Vagina (tissue), 2 donors: ENCODE results near the gene JHY. TPM values are rescaled to one million over a fixed set of nuclear protein-coding genes. Genes with fewer than 3 reads are reported as not detected.

ENCODE experiments used
- DNase-seq, 2 donors: peaks; one replicate each; pipeline ENCODE4 v3.0.0-alpha.2; 2017; ENCODE audit errors: extremely low spot score in 2 of 2
- H3K27ac ChIP-seq: fragments of 200-600 bp; sonication (generic); one replicate; pipeline ENCODE4 v1.5.1; 2019
- H3K27me3 ChIP-seq: fragments of 200-600 bp; sonication (generic); one replicate; pipeline ENCODE4 v1.5.1; 2019
- H3K36me3 ChIP-seq, 2 donors: fragments of 200-600 bp; sonication (generic); one replicate each; pipeline ENCODE4 v1.5.1; 2017 to 2019
- H3K4me1 ChIP-seq: fragments of 200-600 bp; sonication (generic); one replicate; pipeline ENCODE4 v1.5.1; 2019
- H3K4me3 ChIP-seq, 2 donors: fragments of 200-600 bp; sonication (generic); 1 replicate in 1 of 2; 2 replicates in 1 of 2; pipeline ENCODE4 v1.5.1; 2016 to 2019
- H3K9me3 ChIP-seq: fragments of 200-600 bp; sonication (generic); one replicate; pipeline ENCODE4 v1.5.1; 2019
- CTCF ChIP-seq, 3 experiments: fragments of 450-650 bp in 2 of 3; fragments of 200-600 bp in 1 of 3; sonication (generic) in 1 of 3; IDR thresholded peaks; one replicate each; pipeline ENCODE4 v1.5.1; 2017 to 2019; ENCODE audit warnings: antibody characterized with exemption in 3 of 3, mild to moderate bottlenecking in 2 of 3, moderate library complexity in 2 of 3
- POLR2A ChIP-seq, 2 donors: fragments of 450-650 bp; IDR thresholded peaks; one replicate each; pipeline ENCODE4 v1.6.1; 2017; ENCODE audit warnings: antibody characterized with exemption in 2 of 2, mild to moderate bottlenecking in 2 of 2, moderate library complexity in 2 of 2
- POLR2AphosphoS5 ChIP-seq, 2 donors: sonication (generic); formaldehyde crosslinking; IDR thresholded peaks; one replicate each; pipeline ENCODE4 v1.9.0; 2017; ENCODE audit warnings: antibody characterized with exemption in 2 of 2, mild to moderate bottlenecking in 2 of 2, low read depth in 1 of 2; ENCODE audit not compliant: insufficient read depth in 1 of 2
- intact Hi-C: fragments of 100-400 bp; cut with DNase I; formaldehyde crosslinking; loops from one replicate; pipeline ENCODE4 v1.15.1; 2023
- total RNA-seq: library from RNA; depleted of rRNA; stranded (reverse); fragments of >200 nt; gene quantifications from one replicate; pipeline ENCODE4 v1.2.3, GENCODE V29; 2016

Gene JHY
- total RNA-seq, 1 donor from 2014 or later: 7.6 TPM

- no peaks in the 10 kb centered on the region for H3K9me3 ChIP-seq
- H3K36me3 ChIP-seq: no peaks in the 10 kb centered on the region
- no peak overlapping the region for H3K27ac ChIP-seq
- H3K27me3 ChIP-seq: no peaks in the 10 kb centered on the region
- no peak for DNase-seq
- intact Hi-C loops: no loop called here
- H3K4me3 ChIP-seq: no peak overlapping the region
- H3K4me1 ChIP-seq: no peaks in the 10 kb centered on the region
- TF ChIP-seq POLR2A (IDR thresholded peaks at IDR 0.05): no peak
- no peak for TF ChIP-seq CTCF (IDR thresholded peaks at IDR 0.05)
- no peak for TF ChIP-seq POLR2AphosphoS5 (IDR thresholded peaks at IDR 0.05; ENCODE audit: insufficient read depth in 1 of 2, low read depth in 1 of 2)
These were observed 39.0 kb upstream of the JHY start for GRCh38 chr11:122843281-122844141.

GRCh38 chr11:122847466-122847865 lies 35.1 kb upstream of the JHY start:
- intact Hi-C loops: no loop called here
- Histone ChIP-seq H3K4me3 (no peak overlapping the region), H3K27ac (no peak overlapping the region), H3K4me1 (no peaks in the 10 kb centered on the region), H3K36me3 (no peaks in the 10 kb centered on the region), H3K27me3 (no peaks in the 10 kb centered on the region), H3K9me3 (no peaks in the 10 kb centered on the region)
- no peak for TF ChIP-seq POLR2AphosphoS5 (IDR thresholded peaks at IDR 0.05; ENCODE audit: insufficient read depth in 1 of 2, low read depth in 1 of 2)
- TF ChIP-seq CTCF (IDR thresholded peaks at IDR 0.05): no peak
- TF ChIP-seq POLR2A (IDR thresholded peaks at IDR 0.05): no peak
- no peak for DNase-seq

GRCh38 chr11:122848186-122848585 lies 34.4 kb upstream of the JHY start:
- DNase-seq: no peak
- no peaks in the 10 kb centered on the region for H3K27me3 ChIP-seq
- H3K27ac ChIP-seq: no peak overlapping the region
- no peak overlapping the region for H3K4me3 ChIP-seq
- no peaks in the 10 kb centered on the region for H3K4me1 ChIP-seq
- H3K9me3 ChIP-seq: no peaks in the 10 kb centered on the region
- TF ChIP-seq CTCF (IDR thresholded peaks at IDR 0.05) (no peak), POLR2A (IDR thresholded peaks at IDR 0.05) (no peak)
- intact Hi-C loops: no loop called here
- H3K36me3 ChIP-seq: no peaks in the 10 kb centered on the region

- DNase-seq: no peak
- intact Hi-C loops: loop anchor here (10.0 kb wide), 1 partner anchor 55 kb away; no protein-coding TSS in a partner anchor
These were observed 32.4 kb upstream of the JHY start for GRCh38 chr11:122850076-122850631.

More at GRCh38 chr11:122850076-122850631, 32.4 kb upstream of the JHY start:
- H3K4me1 ChIP-seq: no peaks in the 10 kb centered on the region
- TF ChIP-seq POLR2AphosphoS5 (IDR thresholded peaks at IDR 0.05; ENCODE audit: insufficient read depth in 1 of 2, low read depth in 1 of 2): no peak
- no peak for TF ChIP-seq CTCF (IDR thresholded peaks at IDR 0.05)
- no peaks in the 10 kb centered on the region for H3K36me3 ChIP-seq
- no peak overlapping the region for H3K4me3 ChIP-seq
- H3K27ac ChIP-seq: no peak overlapping the region
- no peaks in the 10 kb centered on the region for H3K9me3 ChIP-seq
- no peaks in the 10 kb centered on the region for H3K27me3 ChIP-seq
